ENCODE measurements around the gene ADCYAP1R1.

GRCh38 chr7:31100445-31100844 is 48.3 kb downstream of the ADCYAP1R1 start:
- TF ChIP-seq, protein P1, sequence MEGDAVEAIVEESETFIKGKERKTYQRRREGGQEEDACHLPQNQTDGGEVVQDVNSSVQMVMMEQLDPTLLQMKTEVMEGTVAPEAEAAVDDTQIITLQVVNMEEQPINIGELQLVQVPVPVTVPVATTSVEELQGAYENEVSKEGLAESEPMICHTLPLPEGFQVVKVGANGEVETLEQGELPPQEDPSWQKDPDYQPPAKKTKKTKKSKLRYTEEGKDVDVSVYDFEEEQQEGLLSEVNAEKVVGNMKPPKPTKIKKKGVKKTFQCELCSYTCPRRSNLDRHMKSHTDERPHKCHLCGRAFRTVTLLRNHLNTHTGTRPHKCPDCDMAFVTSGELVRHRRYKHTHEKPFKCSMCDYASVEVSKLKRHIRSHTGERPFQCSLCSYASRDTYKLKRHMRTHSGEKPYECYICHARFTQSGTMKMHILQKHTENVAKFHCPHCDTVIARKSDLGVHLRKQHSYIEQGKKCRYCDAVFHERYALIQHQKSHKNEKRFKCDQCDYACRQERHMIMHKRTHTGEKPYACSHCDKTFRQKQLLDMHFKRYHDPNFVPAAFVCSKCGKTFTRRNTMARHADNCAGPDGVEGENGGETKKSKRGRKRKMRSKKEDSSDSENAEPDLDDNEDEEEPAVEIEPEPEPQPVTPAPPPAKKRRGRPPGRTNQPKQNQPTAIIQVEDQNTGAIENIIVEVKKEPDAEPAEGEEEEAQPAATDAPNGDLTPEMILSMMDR (IDR thresholded peaks at IDR 0.05) = no peak
- no peak for TF ChIP-seq EP300 (IDR thresholded peaks at IDR 0.05)
- TF ChIP-seq POLR2A (IDR thresholded peaks at IDR 0.05) = no peak

Data from tibial nerve (tissue), 4 donors.